Activated CD8-positive, alpha-beta memory T cell treated with anti-CD3 and anti-CD28 coated beads, Interleukin-2, amount 50 U/mL, for 1 hour (primary cell): ENCODE results near the gene CLDN11.

Experiments
- DNase-seq: peaks from one replicate; pipeline ENCODE4 v3.0.0-alpha.2; 2020; ENCODE audit errors: extremely low read depth

Gene CLDN11

GRCh38 chr3:170426240-170426797 lies 7.7 kb downstream of the CLDN11 start:
- DNase-seq, result no peak

GRCh38 chr3:170428095-170428494 lies 9.4 kb downstream of the CLDN11 start:
- no peak for DNase-seq

GRCh38 chr3:170429050-170429449 lies 10.4 kb downstream of the CLDN11 start:
- DNase-seq, result no peak

- DNase-seq, result no peak
These were observed 12.4 kb downstream of the CLDN11 start for GRCh38 chr3:170431054-170431453.

- DNase-seq, result no peak
These were observed 13.7 kb downstream of the CLDN11 start for GRCh38 chr3:170432416-170432815.

GRCh38 chr3:170436697-170437096 lies 18.0 kb downstream of the CLDN11 start:
- no peak for DNase-seq

- no peak for DNase-seq
These were observed 18.5 kb downstream of the CLDN11 start for GRCh38 chr3:170437176-170437575.

GRCh38 chr3:170437696-170438407 lies 19.2 kb downstream of the CLDN11 start:
- no peak for DNase-seq

- DNase-seq, result no peak
These were observed 20.2 kb downstream of the CLDN11 start for GRCh38 chr3:170438836-170439235.

GRCh38 chr3:170440344-170440743 lies 21.7 kb downstream of the CLDN11 start:
- no peak for DNase-seq

- DNase-seq, result no peak
These were observed 22.7 kb downstream of the CLDN11 start for GRCh38 chr3:170441412-170441811.

- no peak for DNase-seq
These were observed 24.3 kb downstream of the CLDN11 start for GRCh38 chr3:170442947-170443346.

GRCh38 chr3:170443457-170443856 lies 24.8 kb downstream of the CLDN11 start:
- DNase-seq, result no peak

- no peak for DNase-seq
These were observed 29.9 kb downstream of the CLDN11 start for GRCh38 chr3:170448584-170448983.

GRCh38 chr3:170450039-170450438 lies 31.4 kb downstream of the CLDN11 start:
- DNase-seq, result no peak

GRCh38 chr3:170454509-170454908 lies 35.8 kb downstream of the CLDN11 start:
- DNase-seq, result no peak

- no peak for DNase-seq
These were observed 39.6 kb downstream of the CLDN11 start for GRCh38 chr3:170458285-170458684.

GRCh38 chr3:170463011-170463410 lies 44.3 kb downstream of the CLDN11 start:
- no peak for DNase-seq

- no peak for DNase-seq
These were observed 47.3 kb downstream of the CLDN11 start for GRCh38 chr3:170465955-170466354.

- no peak for DNase-seq
These were observed 48.3 kb downstream of the CLDN11 start for GRCh38 chr3:170467007-170467406.

- DNase-seq, result no peak
These were observed 49.0 kb downstream of the CLDN11 start for GRCh38 chr3:170467571-170468147.

GRCh38 chr3:170469151-170470062 lies 50.7 kb downstream of the CLDN11 start:
- DNase-seq, result no peak
